HepG2 (cell line): ENCODE results near the gene PPP1R27. TPM values are rescaled to one million over a fixed set of nuclear protein-coding genes. Genes with fewer than 3 reads are reported as not detected.

ENCODE experiments used
- ATF7-NPFF ChIP-seq: sonication (generic); formaldehyde crosslinking; IDR thresholded peaks from 2 replicates; pipeline ENCODE4 v1.8.1; 2023; ENCODE audit warnings: mild to moderate bottlenecking, low read depth, missing genetic modification reagents, moderate library complexity
- ATM ChIP-seq: fragments of 450-650 bp; IDR thresholded peaks from 2 replicates; pipeline ENCODE4 v1.7.1; 2017; ENCODE audit warnings: mild to moderate bottlenecking, borderline replicate concordance
- BCL6 ChIP-seq: IDR thresholded peaks from 2 replicates; pipeline ENCODE4 v1.6.1; 2016; ENCODE audit warnings: missing genetic modification reagents, missing compliant biosample characterization
- BRD4 ChIP-seq: sonication (generic); formaldehyde crosslinking; IDR thresholded peaks from 2 replicates; pipeline ENCODE4 v1.4.0; 2020; ENCODE audit warnings: missing genetic modification reagents
- CAMTA2 ChIP-seq: sonication (generic); formaldehyde crosslinking; IDR thresholded peaks from 2 replicates; pipeline ENCODE4 v1.4.0; 2020; ENCODE audit warnings: mild to moderate bottlenecking, missing genetic modification reagents, borderline replicate concordance
- CENPT ChIP-seq: sonication (generic); formaldehyde crosslinking; IDR thresholded peaks from 2 replicates; pipeline ENCODE4 v1.8.0; 2022; ENCODE audit warnings: low read depth, mild to moderate bottlenecking, moderate library complexity, missing genetic modification reagents
- ELF3 ChIP-seq: IDR thresholded peaks from 2 replicates; pipeline ENCODE4 v1.6.1; 2016; ENCODE audit warnings: missing genetic modification reagents, missing compliant biosample characterization
- IRF2 ChIP-seq: IDR thresholded peaks from 2 replicates; pipeline ENCODE4 v1.6.1; 2018; ENCODE audit warnings: missing genetic modification reagents, missing compliant biosample characterization
- MAFG ChIP-seq: sonication (generic); formaldehyde crosslinking; IDR thresholded peaks from 2 replicates; pipeline ENCODE4 v1.5.1; 2020; ENCODE audit warnings: mild to moderate bottlenecking, missing genetic modification reagents
- RNF2 ChIP-seq: fragments of 450-650 bp; conservative IDR thresholded peaks from 2 replicates; pipeline ENCODE4 v1.6.1; 2016; ENCODE audit warnings: low read depth
- STAT5B ChIP-seq: sonication (generic); formaldehyde crosslinking; IDR thresholded peaks from 2 replicates; pipeline ENCODE4 v1.4.0; 2020; ENCODE audit warnings: missing genetic modification reagents
- ZNF34 ChIP-seq: sonication (generic); formaldehyde crosslinking; IDR thresholded peaks from 2 replicates; pipeline ENCODE4 v1.4.0; 2020; ENCODE audit warnings: mild to moderate bottlenecking, missing genetic modification reagents, borderline replicate concordance
- ZNF569 ChIP-seq: sonication (generic); formaldehyde crosslinking; IDR thresholded peaks from 2 replicates; pipeline ENCODE4 v1.5.0; 2020; ENCODE audit warnings: mild to moderate bottlenecking, missing genetic modification reagents, moderate library complexity, borderline replicate concordance
- ZNF768 ChIP-seq: sonication (generic); formaldehyde crosslinking; IDR thresholded peaks from 2 replicates; pipeline ENCODE4 v1.4.0; 2020; ENCODE audit warnings: missing genetic modification reagents
- ZSCAN25 ChIP-seq: sonication (generic); formaldehyde crosslinking; IDR thresholded peaks from 2 replicates; pipeline ENCODE4 v1.8.0; 2022; ENCODE audit warnings: mild to moderate bottlenecking, missing genetic modification reagents
- polyA plus RNA-seq, 8 experiments: library from polyadenylated mRNA; depleted of rRNA in 3 of 8; stranded (reverse) in 7 of 8; unstranded in 1 of 8; fragments of >200 nt; fragmentation: Illumina TruSeq in 4 of 8; extraction: Trizol in 4 of 8; gene quantifications; 2 replicates each; pipeline versions ENCODE4 v1.2.1 to v1.2.3, GENCODE V29; 2011 to 2016; ENCODE audit warnings: low read depth in 4 of 8, missing spikeins in 1 of 8, mixed read lengths in 1 of 8; ENCODE audit not compliant: insufficient read depth in 1 of 8
- total RNA-seq, 5 experiments: library from RNA; depleted of rRNA; stranded (reverse); fragments of >200 nt; fragmentation: Illumina TruSeq; extraction: Trizol; gene quantifications; 2 replicates each; pipeline ENCODE4 v1.2.3, GENCODE V29; 2016; ENCODE audit warnings: low read depth in 1 of 5
- TF ChIP-seq, protein P1 (sequence below), 2 experiments: sonication (generic) in 1 of 2; formaldehyde crosslinking in 1 of 2; IDR thresholded peaks; 2 replicates each; pipeline versions ENCODE4 v1.5.1 to v1.6.1; 2011 to 2020; ENCODE audit warnings: borderline replicate concordance in 1 of 2, low read depth in 1 of 2, low read length in 1 of 2, mild to moderate bottlenecking in 1 of 2, missing genetic modification reagents in 1 of 2, moderate library complexity in 1 of 2
- TF ChIP-seq, protein P2 (sequence below): sonication (generic); formaldehyde crosslinking; IDR thresholded peaks from 2 replicates; pipeline ENCODE4 v1.4.0; 2020; ENCODE audit warnings: missing genetic modification reagents, mild to moderate bottlenecking, borderline replicate concordance
- TF ChIP-seq, protein P3 (sequence below): sonication (generic); formaldehyde crosslinking; IDR thresholded peaks from 2 replicates; pipeline ENCODE4 v1.8.0; 2022; ENCODE audit warnings: mild to moderate bottlenecking, missing genetic modification reagents; ENCODE audit not compliant: insufficient replicate concordance
- TF ChIP-seq, protein P4 (sequence below): sonication (generic); formaldehyde crosslinking; IDR thresholded peaks from 2 replicates; pipeline ENCODE4 v1.8.1; 2023; ENCODE audit warnings: mild to moderate bottlenecking, missing genetic modification reagents, borderline replicate concordance
- TF ChIP-seq, protein P5 (sequence below): sonication (generic); formaldehyde crosslinking; IDR thresholded peaks from 2 replicates; pipeline ENCODE4 v1.5.1; 2020; ENCODE audit warnings: mild to moderate bottlenecking, moderate library complexity, missing genetic modification reagents

The PPP1R27 gene
- total and polyA plus RNA-seq, 2 of the 13 experiments (the other 11 are each of a cell fraction or from before 2014, with no cell fraction given), result 0.17 to 1.00 TPM

DNA sequence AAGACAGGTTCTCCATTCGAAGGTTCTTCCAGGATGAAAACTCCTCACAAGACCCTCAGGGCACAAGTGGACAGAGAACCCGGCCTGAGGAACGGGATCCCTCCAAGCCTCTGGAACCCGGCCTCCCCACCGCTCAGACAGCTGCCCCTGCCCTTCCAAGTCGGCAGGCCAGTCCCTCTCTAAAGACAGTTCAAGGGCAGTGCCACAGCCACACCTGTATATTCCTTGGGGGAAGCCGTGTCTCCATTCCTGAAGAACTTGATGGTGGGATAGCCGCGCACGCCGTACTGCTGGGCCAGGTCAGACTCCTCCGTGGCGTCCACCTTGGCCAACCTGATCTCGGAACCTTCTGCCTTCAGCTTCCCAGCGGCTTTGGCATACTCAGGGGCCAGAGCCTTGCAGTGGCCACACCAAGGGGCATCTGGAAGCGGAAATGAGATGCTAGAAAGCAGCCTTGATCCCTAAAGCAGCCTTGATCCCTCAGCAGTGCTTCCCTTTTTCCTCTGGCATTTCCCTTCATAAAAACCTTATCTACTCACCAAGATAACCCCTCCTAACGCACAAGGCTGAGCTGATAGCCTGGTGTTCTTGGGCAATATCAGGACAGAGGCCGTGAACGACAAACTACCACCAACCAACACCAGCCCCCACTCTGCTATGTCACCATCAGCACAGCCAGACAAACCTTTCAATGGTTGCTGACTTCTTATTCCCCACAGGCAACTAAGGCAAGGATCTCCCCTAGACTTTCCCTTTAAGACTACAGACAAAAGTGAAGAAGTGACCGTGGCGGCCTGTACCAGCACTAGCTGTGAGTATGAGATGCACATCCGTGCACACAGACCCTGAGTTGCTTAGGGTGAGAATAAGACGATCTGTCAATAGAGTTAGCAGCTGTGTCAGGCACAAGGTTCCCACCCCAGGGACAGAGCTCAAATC is 24.4 kb upstream of the PPP1R27 start (continued):
- TF ChIP-seq, protein P1, sequence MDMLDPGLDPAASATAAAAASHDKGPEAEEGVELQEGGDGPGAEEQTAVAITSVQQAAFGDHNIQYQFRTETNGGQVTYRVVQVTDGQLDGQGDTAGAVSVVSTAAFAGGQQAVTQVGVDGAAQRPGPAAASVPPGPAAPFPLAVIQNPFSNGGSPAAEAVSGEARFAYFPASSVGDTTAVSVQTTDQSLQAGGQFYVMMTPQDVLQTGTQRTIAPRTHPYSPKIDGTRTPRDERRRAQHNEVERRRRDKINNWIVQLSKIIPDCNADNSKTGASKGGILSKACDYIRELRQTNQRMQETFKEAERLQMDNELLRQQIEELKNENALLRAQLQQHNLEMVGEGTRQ (IDR thresholded peaks at IDR 0.05; ENCODE audit: low read depth, low read length), result no peak
- TF ChIP-seq, protein P1 (CRISPR knock-in tag; IDR thresholded peaks at IDR 0.05; ENCODE audit: borderline replicate concordance), result no peak; the same call in 1 of the 2 replicates
- TF ChIP-seq, protein P2, sequence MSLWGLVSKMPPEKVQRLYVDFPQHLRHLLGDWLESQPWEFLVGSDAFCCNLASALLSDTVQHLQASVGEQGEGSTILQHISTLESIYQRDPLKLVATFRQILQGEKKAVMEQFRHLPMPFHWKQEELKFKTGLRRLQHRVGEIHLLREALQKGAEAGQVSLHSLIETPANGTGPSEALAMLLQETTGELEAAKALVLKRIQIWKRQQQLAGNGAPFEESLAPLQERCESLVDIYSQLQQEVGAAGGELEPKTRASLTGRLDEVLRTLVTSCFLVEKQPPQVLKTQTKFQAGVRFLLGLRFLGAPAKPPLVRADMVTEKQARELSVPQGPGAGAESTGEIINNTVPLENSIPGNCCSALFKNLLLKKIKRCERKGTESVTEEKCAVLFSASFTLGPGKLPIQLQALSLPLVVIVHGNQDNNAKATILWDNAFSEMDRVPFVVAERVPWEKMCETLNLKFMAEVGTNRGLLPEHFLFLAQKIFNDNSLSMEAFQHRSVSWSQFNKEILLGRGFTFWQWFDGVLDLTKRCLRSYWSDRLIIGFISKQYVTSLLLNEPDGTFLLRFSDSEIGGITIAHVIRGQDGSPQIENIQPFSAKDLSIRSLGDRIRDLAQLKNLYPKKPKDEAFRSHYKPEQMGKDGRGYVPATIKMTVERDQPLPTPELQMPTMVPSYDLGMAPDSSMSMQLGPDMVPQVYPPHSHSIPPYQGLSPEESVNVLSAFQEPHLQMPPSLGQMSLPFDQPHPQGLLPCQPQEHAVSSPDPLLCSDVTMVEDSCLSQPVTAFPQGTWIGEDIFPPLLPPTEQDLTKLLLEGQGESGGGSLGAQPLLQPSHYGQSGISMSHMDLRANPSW (CRISPR knock-in tag), result no peak
- TF ChIP-seq, protein P3, sequence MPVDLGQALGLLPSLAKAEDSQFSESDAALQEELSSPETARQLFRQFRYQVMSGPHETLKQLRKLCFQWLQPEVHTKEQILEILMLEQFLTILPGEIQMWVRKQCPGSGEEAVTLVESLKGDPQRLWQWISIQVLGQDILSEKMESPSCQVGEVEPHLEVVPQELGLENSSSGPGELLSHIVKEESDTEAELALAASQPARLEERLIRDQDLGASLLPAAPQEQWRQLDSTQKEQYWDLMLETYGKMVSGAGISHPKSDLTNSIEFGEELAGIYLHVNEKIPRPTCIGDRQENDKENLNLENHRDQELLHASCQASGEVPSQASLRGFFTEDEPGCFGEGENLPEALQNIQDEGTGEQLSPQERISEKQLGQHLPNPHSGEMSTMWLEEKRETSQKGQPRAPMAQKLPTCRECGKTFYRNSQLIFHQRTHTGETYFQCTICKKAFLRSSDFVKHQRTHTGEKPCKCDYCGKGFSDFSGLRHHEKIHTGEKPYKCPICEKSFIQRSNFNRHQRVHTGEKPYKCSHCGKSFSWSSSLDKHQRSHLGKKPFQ (CRISPR knock-in tag), result peak; percentile 46
- TF ChIP-seq ZNF34 (no peak), CENPT (CRISPR knock-in tag) (no peak), IRF2 (CRISPR knock-in tag) (no peak), ZNF569 (no peak), BCL6 (CRISPR knock-in tag) (no peak), ZSCAN25 (CRISPR knock-in tag) (no peak), ZNF768 (CRISPR knock-in tag) (no peak), ATM (no peak), BRD4 (CRISPR knock-in tag) (no peak), CAMTA2 (CRISPR knock-in tag) (0 out of 2 replicates have a peak, but pooled peaks have one; percentile 36), MAFG (no peak), RNF2 (no peak), STAT5B (CRISPR knock-in tag) (no peak), ATF7-NPFF (CRISPR knock-in tag) (no peak), ELF3 (CRISPR knock-in tag) (0 out of 2 replicates have a peak, but pooled peaks have one; percentile 17)
- TF ChIP-seq, protein P4, sequence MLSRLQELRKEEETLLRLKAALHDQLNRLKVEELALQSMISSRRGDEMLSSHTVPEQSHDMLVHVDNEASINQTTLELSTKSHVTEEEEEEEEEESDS (CRISPR knock-in tag), result no peak
- TF ChIP-seq, protein P5, sequence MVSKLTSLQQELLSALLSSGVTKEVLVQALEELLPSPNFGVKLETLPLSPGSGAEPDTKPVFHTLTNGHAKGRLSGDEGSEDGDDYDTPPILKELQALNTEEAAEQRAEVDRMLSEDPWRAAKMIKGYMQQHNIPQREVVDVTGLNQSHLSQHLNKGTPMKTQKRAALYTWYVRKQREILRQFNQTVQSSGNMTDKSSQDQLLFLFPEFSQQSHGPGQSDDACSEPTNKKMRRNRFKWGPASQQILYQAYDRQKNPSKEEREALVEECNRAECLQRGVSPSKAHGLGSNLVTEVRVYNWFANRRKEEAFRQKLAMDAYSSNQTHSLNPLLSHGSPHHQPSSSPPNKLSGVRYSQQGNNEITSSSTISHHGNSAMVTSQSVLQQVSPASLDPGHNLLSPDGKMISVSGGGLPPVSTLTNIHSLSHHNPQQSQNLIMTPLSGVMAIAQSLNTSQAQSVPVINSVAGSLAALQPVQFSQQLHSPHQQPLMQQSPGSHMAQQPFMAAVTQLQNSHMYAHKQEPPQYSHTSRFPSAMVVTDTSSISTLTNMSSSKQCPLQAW (CRISPR knock-in tag), result peak; percentile 9
